OCI-LY7 (cell line): ENCODE data around the gene TFEB.

Source experiments
- CTCF ChIP-seq: fragments of 200-600 bp; sonication (generic); conservative IDR thresholded peaks from 2 replicates; pipeline ENCODE4 v1.5.1; 2014; ENCODE audit warnings: mild to moderate bottlenecking, antibody characterized with exemption, low read length, moderate library complexity, mixed read lengths
- EZH2phosphoT487 ChIP-seq: fragments of 200-600 bp; sonication (generic); IDR thresholded peaks from 2 replicates; pipeline ENCODE4 v1.6.1; 2018; ENCODE audit warnings: low read depth, borderline replicate concordance, mild to moderate bottlenecking, mixed run types, antibody characterized with exemption, low read length, moderate library complexity, mixed read lengths

GRCh38 chr6:41654698-41655151, 80.7 kb downstream of the TFEB start:
- TF ChIP-seq CTCF (no peak), EZH2phosphoT487 (no peak)
